Stimulated activated CD4-positive, alpha-beta T cell treated with anti-CD3 and anti-CD28 coated beads, Interleukin-12 subunit alpha, Interleukin-12 subunit beta, amount 100 ng/mL, for 24 hours (primary cell): ENCODE measurements around the gene KAZN.

Experiments used
- DNase-seq, 2 experiments: peaks; one replicate each; pipeline ENCODE4 v3.0.0-alpha.2; 2020; ENCODE audit warnings: low read depth in 2 of 2

The KAZN gene

GRCh38 chr1:14713077-14713476 lies 114.6 kb downstream of the KAZN start:
- DNase-seq = no peak

DNA sequence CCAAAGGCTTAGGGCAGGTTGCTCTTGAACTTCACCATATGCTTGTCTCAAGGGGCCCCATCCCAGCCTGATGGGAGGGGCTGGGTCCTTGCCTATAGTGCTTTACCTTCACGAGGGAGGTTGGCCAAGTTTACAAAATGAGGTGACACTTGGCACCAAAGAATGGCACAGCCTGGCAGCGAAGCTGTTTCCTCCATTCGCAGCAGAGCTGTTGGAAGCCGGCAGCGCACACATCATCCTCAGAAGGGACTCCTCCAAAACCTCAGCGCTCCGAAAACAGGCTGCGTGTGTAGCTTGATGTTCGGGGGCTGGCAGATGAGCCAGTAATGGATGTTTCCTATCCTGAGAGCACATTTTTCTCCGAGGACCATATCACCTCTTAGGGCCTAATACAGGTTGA lies 116.8 kb downstream of the KAZN start:
- no peak for DNase-seq

DNA sequence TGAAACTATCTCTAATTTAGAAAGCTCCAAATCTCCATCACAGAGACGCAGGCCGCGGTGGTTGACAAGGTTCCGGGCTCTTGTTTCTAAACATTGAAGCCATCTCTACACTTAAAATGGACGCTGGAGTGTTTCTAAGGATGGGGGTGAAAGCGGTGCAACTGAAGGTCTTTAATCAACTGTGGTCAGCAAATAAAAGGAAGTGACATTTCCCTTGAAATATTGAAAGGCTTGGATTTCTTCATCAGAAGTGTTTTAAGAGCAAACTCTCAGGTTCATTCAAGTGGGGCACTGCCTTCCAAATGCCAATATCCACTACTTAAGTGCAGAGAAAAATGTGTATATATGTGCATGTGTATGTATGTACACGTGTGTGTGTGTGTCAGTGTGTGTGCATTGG lies 117.3 kb downstream of the KAZN start:
- no peak for DNase-seq

- DNase-seq = no peak
These were observed 118.0 kb downstream of the KAZN start for GRCh38 chr1:14716474-14716873.

GRCh38 chr1:14718476-14718875 lies 120.0 kb downstream of the KAZN start:
- no peak for DNase-seq

- DNase-seq = no peak
These were observed 124.9 kb downstream of the KAZN start for GRCh38 chr1:14723401-14723800.

DNA sequence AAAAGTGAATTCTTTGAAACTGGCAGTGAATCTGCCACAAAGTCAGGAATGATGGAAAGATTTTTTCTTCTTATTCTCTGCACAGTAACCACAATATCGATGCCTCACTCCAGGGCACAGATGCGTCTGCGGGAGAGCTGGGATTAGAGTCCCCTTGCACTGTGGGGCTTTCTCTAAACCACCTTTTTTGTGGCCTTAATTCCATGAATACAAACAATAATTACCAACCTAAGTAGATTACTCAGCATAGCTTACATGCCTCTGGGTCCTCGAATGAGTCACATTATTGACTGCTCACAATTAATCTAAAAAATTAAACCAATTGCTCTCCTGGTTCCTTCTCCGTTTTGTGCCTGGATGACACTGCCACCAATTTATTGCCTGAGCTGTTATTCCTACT lies 125.8 kb downstream of the KAZN start:
- no peak for DNase-seq

GRCh38 chr1:14724678-14725077 lies 126.2 kb downstream of the KAZN start:
- DNase-seq = no peak

DNA sequence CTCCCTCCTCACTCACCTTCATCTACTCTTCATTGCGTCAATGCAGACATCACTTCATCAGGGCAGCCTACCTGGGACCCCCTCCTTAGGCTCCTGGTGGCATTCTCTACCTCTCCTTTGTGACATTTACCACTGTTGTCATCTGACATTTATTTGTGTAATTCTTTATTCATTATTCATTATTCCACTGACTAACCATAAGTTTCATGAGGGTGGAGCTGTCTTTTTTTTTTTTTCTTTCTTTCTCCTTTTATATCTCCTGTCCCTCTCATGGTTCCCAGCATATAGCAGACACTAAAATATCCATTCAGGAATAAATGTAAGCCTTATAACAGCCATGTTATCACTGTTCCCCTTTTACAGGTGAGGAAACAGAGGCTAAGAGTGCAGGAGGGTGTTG lies 126.8 kb downstream of the KAZN start:
- DNase-seq = no peak

GRCh38 chr1:14725695-14726094 lies 127.2 kb downstream of the KAZN start:
- DNase-seq = no peak

DNA sequence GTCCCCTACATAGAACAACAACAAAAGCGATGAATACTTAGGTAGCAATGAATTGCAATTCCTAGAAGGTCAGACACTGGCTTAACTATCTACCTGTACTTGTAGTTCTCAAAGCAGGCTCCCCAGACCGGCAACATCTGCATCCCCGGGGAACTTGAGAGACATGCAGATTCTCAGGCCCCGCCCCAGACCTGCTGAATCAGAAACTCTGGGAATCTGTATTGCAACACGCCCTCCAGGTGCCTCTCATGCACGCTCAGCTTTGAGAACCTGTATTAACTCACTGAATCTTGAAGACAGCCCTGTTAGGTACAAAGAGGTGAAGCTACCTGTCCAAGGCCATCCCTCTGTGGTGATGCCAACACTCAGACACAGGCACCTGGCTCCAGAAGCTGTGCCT lies 128.1 kb downstream of the KAZN start:
- DNase-seq = no peak

DNA sequence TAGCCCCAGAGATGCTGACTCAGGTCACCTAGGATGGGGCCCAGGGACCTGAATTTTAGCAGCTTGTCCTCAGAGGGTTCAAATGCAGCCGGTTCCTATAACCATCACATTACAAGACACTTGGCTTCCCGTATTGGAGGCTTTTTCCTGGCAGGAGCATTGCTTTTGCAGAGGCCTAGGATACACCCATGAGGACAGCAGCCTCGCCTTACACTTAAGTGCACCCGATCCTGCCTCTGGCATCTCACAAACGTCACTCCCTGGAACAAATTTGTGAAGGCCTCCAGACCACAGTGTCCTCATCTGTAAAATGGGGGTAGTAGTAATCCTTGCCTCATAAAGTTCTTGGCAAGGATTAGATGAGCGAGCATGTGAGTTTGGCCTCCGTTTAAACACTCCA lies 130.0 kb downstream of the KAZN start:
- DNase-seq = no peak

DNA sequence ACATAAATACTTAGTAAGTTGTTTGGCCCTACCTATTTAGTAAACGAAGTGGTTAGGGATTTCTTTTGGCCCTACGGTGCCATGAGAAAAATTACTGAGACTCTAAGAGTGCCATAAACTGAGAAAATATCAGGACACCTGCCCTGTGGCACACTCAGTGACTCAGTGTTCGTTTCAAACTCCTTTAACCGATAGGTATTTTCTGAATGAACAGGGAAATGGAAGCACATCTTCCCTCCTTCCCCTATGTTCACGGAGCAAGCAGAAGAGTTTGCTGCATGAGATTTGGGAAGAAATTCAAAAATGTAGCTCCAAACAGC lies 134.2 kb downstream of the KAZN start:
- no peak for DNase-seq

- DNase-seq = no peak
These were observed 134.7 kb downstream of the KAZN start for GRCh38 chr1:14733048-14733778.

DNA sequence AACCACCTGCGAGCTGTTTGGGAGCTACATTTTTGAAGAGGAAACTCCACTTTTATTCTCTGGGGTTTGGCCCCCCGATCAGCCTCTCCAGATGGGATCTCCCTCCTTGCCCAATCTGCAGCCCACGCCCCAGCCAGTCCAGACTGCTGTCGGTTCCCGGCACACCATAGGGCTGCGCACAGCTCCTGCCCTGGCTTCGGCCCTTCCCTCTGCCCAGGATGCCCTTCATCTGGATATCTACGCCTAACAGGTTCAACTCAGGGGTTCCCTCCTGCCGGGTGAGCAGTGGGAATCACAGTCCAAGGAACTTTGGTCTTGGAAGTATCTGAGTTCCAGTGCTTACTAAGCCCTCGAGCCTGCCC lies 135.3 kb downstream of the KAZN start:
- no peak for DNase-seq

GRCh38 chr1:14735841-14736240 lies 137.4 kb downstream of the KAZN start:
- no peak for DNase-seq

DNA sequence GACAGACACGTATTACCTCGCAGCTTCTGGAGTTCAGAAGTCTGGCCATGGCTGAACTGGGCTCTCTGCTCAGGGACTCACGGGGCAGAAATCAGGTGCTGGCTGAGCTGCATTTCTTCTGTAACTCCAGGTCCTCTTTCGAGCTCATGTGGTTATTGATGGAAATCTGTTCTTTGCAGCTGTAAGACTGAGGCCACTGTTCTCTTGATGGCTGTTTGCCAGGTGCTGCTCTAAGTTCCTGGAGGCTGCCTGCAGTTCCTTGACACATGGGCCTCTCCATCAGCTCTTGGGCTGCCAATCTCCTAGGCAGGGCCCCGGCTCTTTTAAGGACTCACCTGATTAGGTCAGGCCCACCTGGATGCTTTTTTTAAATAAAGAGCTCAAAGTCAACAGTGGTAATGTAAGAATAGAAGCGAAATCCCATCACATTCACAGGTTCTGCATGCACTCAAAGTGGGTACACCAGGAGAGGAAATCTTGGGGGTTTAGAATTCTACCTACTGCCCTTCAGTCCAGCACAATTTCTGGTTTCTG lies 139.1 kb downstream of the KAZN start:
- no peak for DNase-seq

- no peak for DNase-seq
These were observed 139.8 kb downstream of the KAZN start for GRCh38 chr1:14738235-14738634.

DNA sequence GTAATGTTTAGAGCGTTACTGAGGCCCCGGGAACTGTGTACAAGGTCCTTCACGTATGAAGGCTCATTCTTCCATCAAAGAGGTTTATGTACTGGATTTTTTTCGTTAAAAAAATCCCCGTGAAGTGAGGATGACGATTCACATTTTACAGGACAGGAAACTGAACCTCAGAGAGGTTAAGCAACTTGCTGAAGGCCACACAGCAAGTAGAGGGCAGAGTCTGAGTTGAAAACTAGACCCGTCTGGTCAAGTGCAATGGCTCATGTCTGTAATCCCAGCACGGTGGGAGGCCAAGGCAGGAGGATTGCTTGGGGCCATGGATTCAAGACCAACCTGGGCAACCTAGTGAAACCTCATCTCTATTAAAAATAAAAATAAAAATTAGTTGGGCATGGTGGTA lies 140.2 kb downstream of the KAZN start:
- no peak for DNase-seq

- no peak for DNase-seq
These were observed 140.8 kb downstream of the KAZN start for GRCh38 chr1:14739082-14739832.

GRCh38 chr1:14740016-14740415 lies 141.5 kb downstream of the KAZN start:
- no peak for DNase-seq

- no peak for DNase-seq
These were observed 142.6 kb downstream of the KAZN start for GRCh38 chr1:14741082-14741481.

GRCh38 chr1:14741532-14741931 lies 143.0 kb downstream of the KAZN start:
- no peak for DNase-seq
